ENCODE results near the gene ITCH.

DNA sequence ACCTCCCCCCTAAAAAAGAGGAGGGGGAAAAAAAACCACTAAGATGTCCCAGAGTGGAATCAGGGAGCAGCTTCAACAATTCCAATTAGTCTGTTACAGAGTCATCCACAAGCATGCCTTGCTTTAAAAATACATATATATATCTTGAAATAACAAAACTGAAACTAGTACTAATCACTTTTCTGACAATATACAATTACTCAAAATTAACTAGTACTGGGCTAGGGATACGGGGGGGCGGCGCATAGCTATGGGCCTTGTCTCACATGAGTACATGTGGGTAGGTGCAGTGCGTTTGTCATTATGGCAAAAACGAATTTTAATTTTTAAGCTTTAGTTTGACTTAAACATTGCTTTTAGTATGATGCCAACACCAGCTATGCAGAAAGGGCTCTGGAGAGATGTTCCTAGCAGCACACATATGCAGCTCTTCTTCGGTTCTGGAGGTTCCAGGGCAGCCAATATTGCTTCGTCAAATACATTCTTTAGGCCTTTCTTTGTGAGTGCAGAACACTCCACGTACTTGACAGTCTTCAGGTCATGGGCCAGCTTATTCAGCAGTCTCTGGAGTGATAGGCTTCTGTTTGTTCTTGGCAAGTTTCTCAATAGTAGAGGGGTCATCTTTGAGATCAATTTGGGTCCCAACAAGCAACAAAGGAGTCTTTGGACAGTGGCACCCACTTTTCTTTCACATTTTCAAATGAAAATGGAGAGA lies 38.8 kb downstream of the ITCH start:
- no peak for TF ChIP-seq POLR2A (IDR thresholded peaks at IDR 0.05)
- TF ChIP-seq, protein P1, sequence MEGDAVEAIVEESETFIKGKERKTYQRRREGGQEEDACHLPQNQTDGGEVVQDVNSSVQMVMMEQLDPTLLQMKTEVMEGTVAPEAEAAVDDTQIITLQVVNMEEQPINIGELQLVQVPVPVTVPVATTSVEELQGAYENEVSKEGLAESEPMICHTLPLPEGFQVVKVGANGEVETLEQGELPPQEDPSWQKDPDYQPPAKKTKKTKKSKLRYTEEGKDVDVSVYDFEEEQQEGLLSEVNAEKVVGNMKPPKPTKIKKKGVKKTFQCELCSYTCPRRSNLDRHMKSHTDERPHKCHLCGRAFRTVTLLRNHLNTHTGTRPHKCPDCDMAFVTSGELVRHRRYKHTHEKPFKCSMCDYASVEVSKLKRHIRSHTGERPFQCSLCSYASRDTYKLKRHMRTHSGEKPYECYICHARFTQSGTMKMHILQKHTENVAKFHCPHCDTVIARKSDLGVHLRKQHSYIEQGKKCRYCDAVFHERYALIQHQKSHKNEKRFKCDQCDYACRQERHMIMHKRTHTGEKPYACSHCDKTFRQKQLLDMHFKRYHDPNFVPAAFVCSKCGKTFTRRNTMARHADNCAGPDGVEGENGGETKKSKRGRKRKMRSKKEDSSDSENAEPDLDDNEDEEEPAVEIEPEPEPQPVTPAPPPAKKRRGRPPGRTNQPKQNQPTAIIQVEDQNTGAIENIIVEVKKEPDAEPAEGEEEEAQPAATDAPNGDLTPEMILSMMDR (IDR thresholded peaks at IDR 0.05), result no peak
